NCI-H2081 (cell line): ENCODE data around the gene SLC2A13.
"Not testable (repeated sequence)": the region's sequence is repeated elsewhere in the genome, so short reads cannot be mapped to it uniquely, and the experiment has no call there.

Source experiments
- DNase-seq, 2 experiments: peaks; one replicate each; lab custom pipeline; 2025; lab: John Stamatoyannopoulos, UW

SLC2A13 gene

DNA sequence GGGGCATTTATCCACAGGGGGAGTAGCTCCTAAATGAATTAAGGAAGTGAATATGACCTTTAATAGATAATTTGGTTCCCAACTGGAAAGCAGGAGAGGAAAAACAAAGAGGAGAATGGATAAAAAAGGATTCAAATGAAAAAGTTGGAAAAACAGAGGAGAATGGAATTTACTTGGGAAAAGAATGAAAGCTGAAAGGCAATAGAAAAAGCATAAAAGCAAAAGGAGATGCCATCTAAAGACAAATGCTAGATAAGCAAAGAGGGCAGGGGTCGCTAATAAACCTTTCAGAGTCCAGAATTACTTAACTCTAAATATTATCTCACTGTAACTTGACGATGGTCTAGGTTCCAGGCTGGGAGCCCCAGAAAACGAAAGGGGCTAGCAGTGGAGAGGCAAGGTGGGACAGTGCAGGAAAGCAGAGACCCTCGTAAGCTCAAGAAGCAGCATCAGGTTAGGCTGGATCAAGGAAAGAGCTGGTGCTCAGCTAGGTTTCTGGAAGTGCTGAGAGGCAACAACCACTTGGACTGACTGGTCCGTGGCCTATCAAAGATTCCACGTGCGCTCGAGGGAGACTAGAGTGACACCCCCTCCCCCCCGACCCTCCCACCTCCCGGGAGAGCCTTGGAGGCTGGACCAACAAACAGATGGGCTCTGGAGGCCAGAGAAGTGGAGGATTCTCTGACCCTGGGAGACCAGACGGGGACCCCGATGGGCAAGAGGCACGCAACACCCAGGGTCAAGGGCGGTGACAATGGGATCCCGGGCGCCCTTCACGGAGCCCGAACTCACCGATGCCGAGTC lies 1.2 kb downstream of the SLC2A13 start:
- peak in 1 of 2 experiments; percentile 28 for DNase-seq

DNA sequence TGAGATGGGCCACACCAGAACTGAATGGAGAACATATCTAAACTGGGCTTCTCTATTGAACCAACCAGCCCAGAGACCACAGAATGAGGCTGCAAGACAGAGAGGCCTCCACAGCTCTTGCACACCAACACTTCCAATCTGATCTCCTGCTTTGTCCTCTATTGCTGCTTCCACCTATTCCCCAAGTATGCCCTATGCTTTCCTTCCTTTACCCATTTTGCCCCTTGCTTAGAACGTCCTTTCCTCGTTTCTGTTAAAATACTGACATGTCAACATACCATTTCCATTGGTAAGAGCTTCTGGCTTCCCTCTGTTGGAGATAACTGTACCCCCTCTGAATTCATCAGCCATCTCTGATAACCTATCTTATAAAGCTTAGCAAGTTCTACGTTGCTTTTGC lies 2.8 kb downstream of the SLC2A13 start:
- no peak for DNase-seq

DNA sequence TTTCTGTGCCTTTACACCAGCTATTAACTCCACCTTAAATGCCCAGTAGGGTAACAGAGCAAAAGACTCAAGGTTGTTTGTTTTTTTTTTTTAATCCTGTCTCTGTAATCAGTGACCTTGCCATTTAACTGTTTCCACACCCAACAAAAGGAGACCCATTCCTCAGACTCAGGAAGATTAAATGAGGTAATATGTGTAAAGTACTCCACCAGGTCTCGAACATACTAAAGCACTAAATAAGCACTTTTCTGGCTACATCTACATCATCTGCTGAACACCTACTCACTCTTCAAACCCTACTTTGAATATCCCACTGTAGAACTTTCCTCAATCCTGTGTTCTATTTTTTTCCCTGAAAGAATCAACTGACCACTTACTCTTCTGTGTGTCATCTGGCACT lies 4.1 kb downstream of the SLC2A13 start:
- DNase-seq: no peak

DNA sequence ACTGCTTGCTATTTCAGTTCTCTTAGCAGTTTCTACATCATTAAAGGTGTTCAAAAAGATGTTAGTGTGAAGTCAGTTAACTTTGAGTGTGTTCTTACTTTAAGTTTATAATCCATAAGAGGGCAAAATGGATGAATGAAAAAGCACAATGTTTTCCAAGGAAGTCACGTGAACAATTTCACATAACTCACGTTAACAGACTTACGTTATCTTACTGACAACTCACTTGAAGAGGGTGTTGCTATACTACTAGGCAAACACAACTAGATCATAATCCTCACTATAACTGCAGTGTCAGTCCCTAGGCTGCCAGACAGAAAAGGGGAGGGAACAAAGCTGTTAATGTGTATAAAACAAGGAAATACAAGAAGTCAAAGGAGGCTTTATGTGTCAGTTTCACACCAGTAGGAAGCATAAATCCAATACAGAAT lies 6.4 kb downstream of the SLC2A13 start:
- DNase-seq: peak in 1 of 2 experiments; percentile 33

DNA sequence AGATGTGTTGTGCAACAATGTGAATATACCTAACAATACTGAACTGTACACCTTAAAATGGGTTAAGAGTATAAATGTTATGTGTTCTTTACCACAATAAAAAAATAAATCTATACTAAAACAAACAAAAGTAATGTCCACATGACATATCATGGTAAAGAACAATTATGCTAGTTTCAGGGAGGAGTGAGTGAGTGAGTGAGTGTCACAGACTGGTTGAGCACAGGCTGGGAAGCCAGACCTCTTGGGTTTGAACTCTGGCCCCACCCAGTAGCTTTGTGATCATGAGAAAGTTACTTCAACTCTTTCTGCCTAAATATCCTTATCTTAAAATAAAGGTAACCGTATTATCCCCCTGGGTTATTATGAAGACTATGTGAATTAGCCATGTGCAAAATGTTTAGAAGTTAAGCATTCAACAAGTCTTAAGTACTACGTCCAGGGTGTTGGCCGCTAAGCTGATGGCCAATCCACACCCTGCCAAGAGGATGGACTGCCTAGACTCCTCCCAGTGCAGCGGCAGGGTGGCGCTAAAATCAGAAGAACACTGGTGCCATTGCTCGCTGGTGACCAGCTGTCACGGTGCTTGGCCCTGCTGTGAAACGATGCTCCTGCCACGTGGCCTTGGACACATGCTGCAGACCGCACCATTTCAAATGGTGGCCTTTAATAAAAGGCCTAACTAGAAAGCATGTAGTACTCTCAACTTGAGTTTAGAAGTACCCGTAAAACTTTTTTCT lies 7.3 kb downstream of the SLC2A13 start:
- no peak for DNase-seq

DNA sequence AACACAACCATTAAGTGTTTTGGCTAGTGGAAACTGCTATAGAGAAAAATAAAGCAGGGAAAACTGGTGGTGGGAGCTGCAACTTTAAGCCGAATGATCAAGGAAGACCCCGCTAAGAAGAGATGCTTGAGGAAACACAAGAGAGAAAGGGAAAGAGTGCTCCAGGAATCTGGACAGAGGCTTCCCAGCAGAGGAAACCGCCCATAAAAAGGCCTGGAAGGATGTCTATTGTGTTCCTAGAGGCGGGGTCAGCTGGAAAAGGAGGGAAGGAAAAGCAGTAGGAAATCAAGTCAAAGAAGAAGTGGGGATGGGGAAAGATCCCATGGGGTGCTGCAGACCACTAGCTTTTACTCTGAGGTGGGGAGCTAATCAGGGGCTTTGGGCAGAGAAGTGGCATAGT lies 12.4 kb downstream of the SLC2A13 start:
- no peak for DNase-seq

DNA sequence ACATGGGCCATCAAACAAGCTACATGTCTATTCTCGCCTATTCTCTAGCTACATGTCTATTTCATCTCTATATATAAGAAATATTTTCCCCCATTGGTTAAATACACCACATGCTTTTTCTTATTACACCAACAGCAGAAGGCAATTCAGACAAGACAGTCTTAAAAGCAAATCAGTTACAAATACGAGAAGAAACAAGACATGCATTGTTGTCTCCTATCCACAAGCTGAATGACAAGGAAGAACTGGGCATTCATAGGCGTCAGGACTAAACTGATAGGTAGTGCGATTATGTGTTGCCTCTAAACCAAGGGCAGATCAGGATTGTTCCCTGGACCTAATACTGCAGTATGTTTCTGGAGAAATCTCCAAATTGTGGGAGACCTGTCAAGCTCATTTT lies 19.4 kb downstream of the SLC2A13 start:
- DNase-seq: no peak

DNA sequence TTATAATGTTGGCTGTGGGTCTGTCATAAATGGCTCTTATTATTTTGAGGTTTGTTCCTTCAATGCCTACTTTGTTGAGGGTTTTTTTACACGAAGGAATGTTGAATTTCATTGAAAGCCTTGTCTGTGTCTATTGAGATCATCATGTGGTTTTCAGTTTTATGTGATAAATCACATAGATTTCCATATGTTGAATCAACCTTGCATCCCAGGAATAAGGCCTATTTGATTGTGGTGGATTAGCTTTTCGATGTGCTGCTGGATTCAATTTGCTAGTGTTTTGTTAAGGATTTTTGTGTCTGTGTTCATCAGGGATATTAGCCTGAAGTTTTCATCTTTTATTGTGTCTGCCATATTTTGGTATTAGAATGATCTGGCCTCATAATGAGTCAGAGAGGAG lies 27.6 kb downstream of the SLC2A13 start:
- no peak for DNase-seq

DNA sequence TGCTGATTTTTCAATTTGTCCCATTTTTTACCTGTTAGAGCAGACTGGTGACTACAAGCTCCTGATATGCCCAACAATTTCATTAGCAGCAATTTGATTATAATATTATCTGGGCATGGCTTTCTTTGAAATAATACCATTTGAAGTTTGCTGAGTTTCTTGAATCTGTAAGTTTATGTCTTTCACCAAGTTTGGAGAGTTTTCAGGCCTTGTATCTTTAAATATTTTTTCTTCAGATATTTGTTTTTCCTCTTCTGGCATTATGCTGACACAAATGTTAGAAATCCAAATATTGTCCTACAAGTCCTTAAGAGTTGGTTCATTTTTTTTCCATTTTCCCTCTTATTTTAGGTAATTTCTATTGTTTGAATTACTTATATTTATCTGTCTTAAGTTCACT lies 30.4 kb downstream of the SLC2A13 start:
- DNase-seq: no peak

DNA sequence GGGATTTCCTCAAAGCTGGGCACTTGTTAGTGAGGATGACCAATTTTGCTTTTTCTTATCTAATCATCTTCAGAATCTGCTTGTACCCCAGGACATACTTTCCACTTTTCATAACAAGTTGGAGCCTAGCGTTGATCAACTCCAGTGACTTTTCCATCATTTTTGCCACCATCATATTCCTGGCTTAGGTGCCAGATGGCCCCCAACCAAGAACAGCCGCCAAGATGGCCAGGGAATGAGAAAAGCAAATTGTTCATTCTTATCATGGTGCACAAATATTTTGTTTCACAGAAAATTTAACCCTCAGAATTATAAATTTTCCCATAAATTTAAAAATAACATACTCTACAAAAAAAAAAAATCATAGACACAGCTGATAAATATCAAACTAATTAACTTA lies 37.5 kb downstream of the SLC2A13 start:
- no peak for DNase-seq

DNA sequence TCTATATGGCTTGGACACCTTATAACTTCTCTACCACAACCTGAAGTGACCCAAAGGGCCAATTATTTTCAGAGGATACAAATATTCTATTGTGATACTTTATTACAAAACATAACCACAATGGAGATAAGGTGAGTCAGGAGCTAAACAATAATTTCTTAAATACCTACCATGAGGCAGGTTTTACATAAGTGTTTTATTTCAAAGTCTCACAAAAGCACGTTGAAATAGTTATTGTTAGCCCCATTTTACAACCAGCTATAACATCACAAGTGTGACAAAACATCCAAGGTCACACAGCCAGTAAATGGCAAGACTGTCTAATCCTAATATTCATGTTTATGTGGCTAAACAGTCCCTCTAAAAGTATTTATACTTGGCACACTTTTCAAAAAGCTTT lies 40.2 kb downstream of the SLC2A13 start:
- DNase-seq: no peak

DNA sequence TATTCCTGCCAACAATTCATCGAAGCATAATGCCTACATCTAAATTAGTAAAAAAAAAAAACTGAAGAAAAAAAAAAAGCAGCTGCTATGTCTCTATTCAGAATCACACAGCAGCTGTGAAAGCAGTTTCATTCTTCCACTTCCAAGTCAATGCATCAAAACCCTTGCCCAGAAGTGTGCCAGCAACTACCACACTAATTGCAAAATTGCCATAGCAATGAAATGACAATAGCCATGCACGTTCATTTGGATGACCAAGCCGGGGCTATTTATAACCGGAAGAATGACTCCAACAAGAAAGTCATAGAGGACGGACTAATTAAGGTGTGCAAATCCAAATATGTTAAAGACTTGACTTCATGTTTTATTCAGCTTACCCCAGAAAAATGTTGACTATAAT lies 42.5 kb downstream of the SLC2A13 start:
- DNase-seq: peak; percentile 79 to 95

DNA sequence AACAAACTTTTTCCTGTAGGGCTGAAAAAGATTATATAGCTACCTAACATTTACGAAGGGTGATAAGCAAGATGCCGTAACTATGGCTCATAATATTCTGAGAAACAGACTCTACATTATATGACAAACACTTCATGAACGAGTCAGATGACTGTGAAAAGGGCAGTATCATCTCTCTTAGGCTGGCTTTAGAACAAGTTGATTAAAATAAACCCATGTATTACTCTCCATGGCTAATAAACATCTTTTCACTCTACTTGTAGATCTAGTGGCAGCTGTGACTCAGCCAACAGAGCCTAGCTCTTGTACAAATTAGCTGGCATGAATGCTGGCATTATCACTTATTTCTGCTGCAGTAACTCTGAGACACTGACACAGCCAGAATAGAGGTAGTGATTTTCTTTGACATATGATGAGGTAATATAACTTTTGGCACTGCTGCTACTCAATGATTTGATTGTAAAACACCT lies 47.1 kb downstream of the SLC2A13 start:
- peak; percentile 7 to 74 for DNase-seq

DNA sequence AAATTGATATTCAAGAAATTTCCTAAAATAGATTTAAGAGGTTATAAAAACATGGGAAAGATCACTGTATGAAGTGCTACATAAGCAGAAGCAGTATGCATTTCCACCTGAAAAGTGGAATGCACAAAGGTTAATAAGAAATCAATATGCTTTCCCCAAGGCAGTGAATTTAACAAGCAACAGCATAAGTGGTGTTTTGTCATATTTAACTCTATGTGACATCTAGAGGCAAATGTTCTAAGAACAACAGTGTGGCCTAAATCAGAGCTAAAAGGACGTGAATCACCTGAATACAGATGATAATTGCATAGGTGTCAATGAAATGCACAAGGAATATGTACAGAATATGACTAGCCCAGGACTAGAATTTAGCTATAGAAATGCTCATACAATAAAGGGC lies 49.5 kb downstream of the SLC2A13 start:
- peak in 1 of 2 experiments; percentile 52 for DNase-seq

DNA sequence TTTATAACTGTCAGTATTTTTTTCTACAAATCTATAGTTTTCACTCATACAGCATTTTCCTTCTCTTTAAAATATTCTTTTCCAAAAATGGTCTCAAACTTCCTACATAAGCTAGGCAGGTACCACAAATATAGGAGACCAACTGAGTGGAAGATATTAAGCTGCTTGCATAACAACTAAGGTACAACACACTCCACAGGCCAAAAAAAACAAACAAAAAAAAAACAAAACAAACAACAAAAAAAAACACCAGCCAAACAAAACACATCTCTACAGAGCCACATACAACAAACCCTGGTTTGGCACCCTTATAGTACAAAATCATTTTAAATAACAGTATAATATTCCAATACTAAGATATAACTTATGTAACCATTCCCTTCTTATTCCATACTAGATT lies 50.1 kb downstream of the SLC2A13 start:
- no peak for DNase-seq

DNA sequence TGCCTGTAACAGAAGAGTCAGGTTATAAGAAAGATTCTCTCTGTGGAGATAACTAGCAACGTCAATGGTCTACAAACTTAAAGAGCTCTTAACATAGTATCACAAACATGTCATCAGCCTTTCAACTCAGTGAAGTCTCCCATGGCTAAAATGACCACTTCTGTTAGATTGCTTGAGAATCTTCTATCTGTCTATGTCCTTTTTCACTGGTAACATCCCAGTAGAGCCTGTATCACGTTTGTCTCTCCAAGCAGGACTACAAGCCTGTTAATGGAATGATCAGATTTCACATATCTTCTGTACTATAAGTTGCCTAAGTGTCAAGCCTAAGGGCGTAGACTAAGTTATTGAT lies 50.7 kb downstream of the SLC2A13 start:
- DNase-seq: peak in 1 of 2 experiments; percentile 27

DNA sequence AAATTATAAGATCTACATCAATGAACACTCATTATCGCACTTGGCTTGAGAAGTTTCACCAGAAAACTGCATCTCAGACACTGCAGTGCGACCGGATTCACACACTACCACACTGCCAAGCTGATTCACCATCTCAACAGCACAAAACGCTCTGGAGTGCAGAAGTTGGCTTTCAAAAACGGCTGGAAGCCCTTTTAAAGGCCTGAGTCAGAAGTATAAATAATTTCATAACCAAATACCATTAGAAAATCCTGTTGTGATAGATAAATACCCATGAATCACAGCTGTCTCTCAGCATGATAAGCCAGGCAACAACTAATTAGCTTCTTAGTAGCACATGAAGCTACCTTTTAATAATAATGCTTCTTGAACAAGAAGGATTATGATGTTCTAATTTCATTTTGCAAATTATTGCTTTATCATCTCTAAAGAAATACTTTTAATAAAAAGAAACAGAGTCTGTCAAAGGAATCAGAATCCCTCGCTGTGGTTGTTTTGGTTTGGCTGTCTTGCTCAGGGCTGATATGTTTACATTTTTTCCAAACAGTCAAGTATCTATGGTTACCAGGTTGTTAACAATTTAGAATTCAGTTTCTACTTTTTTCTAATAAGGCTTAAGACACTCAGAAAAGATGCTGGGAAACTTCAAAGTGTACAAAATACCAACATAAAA lies 51.2 kb downstream of the SLC2A13 start:
- peak in 1 of 2 experiments; percentile 77 for DNase-seq

DNA sequence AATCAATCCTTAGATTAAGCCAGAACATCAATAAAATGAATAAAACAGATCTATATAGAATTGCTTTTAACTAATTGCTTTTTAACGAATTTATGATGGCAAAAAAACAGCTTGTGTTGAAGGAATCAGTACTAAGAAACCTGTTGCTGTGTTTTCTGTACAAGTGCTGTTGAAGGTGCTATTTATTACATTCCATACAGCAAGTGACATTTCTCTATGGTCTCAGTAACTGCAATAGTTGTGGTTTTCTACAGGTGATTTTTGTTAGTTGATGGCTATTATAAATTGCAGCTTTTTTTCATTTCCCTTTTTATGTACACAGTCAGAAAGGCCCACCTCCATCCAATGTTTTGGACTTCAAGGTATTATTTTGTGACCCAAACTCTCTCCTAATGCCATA lies 56.6 kb downstream of the SLC2A13 start:
- DNase-seq: no peak

DNA sequence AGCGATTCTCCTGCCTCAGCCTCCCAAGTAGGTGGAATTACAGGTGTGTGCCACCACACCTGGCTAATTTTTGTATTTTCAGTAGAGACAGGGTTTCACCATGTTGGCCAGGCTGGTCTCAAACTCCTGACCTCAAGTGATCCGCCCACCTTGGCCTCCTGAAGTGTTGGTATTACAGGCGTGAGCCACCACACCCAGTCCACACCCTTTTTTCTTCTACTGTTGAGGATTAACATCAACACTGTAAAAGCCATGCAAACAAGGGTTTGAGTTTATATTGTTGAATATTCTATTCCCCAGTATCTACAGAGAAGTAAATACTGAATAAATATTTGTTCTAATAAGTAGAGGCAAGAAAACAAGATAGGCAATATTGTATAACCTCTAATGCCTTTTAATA lies 58.9 kb downstream of the SLC2A13 start:
- not testable (repeated sequence) for DNase-seq

DNA sequence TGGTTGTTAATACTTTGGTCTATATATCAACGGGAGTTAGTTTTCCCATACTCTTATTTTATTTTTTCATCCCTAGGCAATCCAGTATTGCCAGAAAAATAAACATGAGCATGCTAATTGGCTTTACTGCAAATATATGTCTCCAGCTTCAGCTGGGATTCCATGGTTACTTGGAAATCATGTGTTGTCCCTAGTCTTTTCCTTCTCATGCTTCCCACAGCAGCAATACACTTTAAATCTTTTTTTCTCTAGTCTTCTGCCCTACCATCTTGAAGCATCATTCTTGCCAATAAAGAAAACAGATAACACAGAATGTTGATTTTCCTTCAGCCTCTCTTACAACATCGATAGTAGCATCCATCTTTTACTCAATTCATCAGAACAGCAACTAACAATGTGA lies 60.2 kb downstream of the SLC2A13 start:
- peak in 1 of 2 experiments; percentile 17 for DNase-seq

DNA sequence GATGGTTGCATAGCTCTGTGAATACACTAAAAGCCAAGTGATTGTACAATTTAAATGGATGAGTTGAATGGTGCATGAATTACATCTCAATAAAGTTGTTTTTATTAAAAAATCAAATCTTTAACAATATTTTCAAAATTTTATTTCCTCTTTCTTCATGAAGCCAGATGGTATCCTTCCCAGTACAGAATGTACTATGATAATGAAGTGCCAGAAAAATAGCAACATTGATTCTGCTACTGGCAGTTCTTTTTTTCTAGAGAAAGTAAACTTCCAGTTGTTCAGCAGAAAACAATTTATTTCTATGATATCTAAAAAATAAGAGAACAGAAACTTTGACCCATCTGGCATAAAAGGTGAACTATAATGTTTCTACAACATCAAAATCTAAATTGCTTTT lies 61.5 kb downstream of the SLC2A13 start:
- no peak for DNase-seq

DNA sequence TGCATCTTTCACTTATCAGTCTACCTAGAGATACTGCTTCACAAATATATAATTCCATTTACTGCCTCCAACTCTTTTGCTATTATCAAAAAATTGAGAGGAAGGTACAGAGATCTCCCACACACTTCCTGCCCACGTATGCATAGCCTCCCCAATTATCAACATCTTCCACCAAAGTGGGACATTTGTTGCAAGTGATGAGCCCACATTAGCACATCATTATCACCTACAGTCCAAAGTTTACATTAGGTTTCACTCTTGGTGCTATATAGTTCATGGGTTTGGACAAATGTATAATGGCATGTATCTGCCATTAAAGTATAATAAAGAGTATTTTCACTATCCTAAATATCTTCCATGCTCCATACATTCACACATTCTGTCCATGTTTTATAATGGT lies 66.3 kb downstream of the SLC2A13 start:
- no peak for DNase-seq

DNA sequence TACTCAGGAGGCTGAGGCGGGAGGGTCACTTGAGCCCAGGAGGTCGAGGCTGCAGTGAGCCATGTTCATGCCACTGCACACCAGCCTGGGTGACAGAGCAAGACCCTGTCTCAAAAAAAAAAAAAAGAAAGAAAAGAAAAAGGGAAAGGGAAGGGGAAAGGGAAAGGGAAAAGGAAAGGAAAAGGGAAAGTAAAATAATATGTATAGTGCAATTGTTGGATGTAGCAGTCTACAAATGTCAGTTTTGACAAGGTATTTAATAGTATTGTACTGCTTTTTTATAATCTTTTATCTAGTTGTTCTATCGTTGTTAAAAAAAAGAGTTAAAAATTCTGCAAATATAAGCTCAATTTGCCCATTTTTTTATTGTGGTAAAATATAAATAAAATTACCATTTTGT lies 67.3 kb downstream of the SLC2A13 start:
- no peak for DNase-seq
